ENCODE measurements around the gene MYOG. TPM values are rescaled to one million over a fixed set of nuclear protein-coding genes. Genes with fewer than 3 reads are reported as not detected.

MYOG gene
- total RNA-seq, 3 donors from 2014 or later (not counting 1 experiment from before 2014, with no cell fraction given), result not detected

GRCh38 chr1:203036537-203036936 is 49.3 kb downstream of the MYOG start:
- Histone ChIP-seq H3K9me3 (ENCODE audit: control insufficient read depth, insufficient read depth, low read length) (no peaks in the 10 kb centered on the region), H3K4me3 (ENCODE audit: low read length) (no peak overlapping the region), H3K36me3 (ENCODE audit: control insufficient read depth, insufficient read depth, low read length) (no peaks in the 10 kb centered on the region), H3K27ac (ENCODE audit: low read length) (no peak overlapping the region), H3K27me3 (ENCODE audit: control insufficient read depth, insufficient read depth, low read length) (peaks cover 2% of the 10 kb centered on the region), H3K4me1 (ENCODE audit: control insufficient read depth, insufficient read depth, low read length) (no peaks in the 10 kb centered on the region)
- TF ChIP-seq CTCF (IDR thresholded peaks at IDR 0.05), result no peak
- H3K4me1 Mint-ChIP-seq, result peaks cover 6% of the 10 kb centered on the region in 2 donors
- no peak overlapping the region for H3K27ac Mint-ChIP-seq
- WGBS (ENCODE audit: insufficient coverage), result 30% methylated on average over 2 of the region's 2 CpGs
- no peaks in the 10 kb centered on the region for H3K9me3 Mint-ChIP-seq
- H3K4me3 Mint-ChIP-seq, result no peak overlapping the region
- DNase-seq, result no peak
- no peak for ATAC-seq
- intact Hi-C loops (cut with micrococcal nuclease), result no loop called here
- peaks cover 8 to 10% of the 10 kb centered on the region in 2 donors for H3K27me3 Mint-ChIP-seq (ENCODE audit: low read depth in 2 of 2)
- H3K36me3 Mint-ChIP-seq, result no peaks in the 10 kb centered on the region

GRCh38 chr1:203036135-203036534 is 49.7 kb downstream of the MYOG start:
- DNase-seq, result no peak
- WGBS (ENCODE audit: insufficient coverage), result 61% methylated on average over 4 of the region's 4 CpGs

GRCh38 chr1:203035111-203036000 is 50.5 kb downstream of the MYOG start:
- Mint-ChIP-seq H3K27me3 (ENCODE audit: low read depth in 2 of 2) (peaks cover 8 to 13% of the 10 kb centered on the region in 2 donors), H3K4me3 (no peak overlapping the region)
- intact Hi-C loops (cut with micrococcal nuclease), result no loop called here

More at GRCh38 chr1:203036135-203036534, 49.7 kb downstream of the MYOG start:
- H3K27ac ChIP-seq (ENCODE audit: low read length), result no peak overlapping the region
- no peak for ATAC-seq
- Mint-ChIP-seq H3K27me3 (ENCODE audit: low read depth in 2 of 2) (peaks cover 8 to 13% of the 10 kb centered on the region in 2 donors), H3K4me1 (peaks cover 6% of the 10 kb centered on the region in 2 donors), H3K9me3 (no peaks in the 10 kb centered on the region), H3K36me3 (no peaks in the 10 kb centered on the region), H3K27ac (no peak overlapping the region), H3K4me3 (no peak overlapping the region)
- no peaks in the 10 kb centered on the region for H3K4me1 ChIP-seq (ENCODE audit: control insufficient read depth, insufficient read depth, low read length)
- no peaks in the 10 kb centered on the region for H3K9me3 ChIP-seq (ENCODE audit: control insufficient read depth, insufficient read depth, low read length)
- peaks cover 2% of the 10 kb centered on the region for H3K27me3 ChIP-seq (ENCODE audit: control insufficient read depth, insufficient read depth, low read length)
- intact Hi-C loops (cut with micrococcal nuclease), result no loop called here
- H3K36me3 ChIP-seq (ENCODE audit: control insufficient read depth, insufficient read depth, low read length), result no peaks in the 10 kb centered on the region
- no peak overlapping the region for H3K4me3 ChIP-seq (ENCODE audit: low read length)
- TF ChIP-seq CTCF (IDR thresholded peaks at IDR 0.05), result no peak

More at GRCh38 chr1:203035111-203036000, 50.5 kb downstream of the MYOG start:
- ATAC-seq (no peak), DNase-seq (no peak)
- H3K9me3 Mint-ChIP-seq, result no peaks in the 10 kb centered on the region
- H3K36me3 ChIP-seq (ENCODE audit: control insufficient read depth, insufficient read depth, low read length), result no peaks in the 10 kb centered on the region
- no peak for TF ChIP-seq CTCF (IDR thresholded peaks at IDR 0.05)
- no peak overlapping the region for H3K4me3 ChIP-seq (ENCODE audit: low read length)
- H3K4me1 Mint-ChIP-seq, result peaks cover 6% of the 10 kb centered on the region in 2 donors
- peaks cover 2% of the 10 kb centered on the region for H3K27me3 ChIP-seq (ENCODE audit: control insufficient read depth, insufficient read depth, low read length)
- H3K9me3 ChIP-seq (ENCODE audit: control insufficient read depth, insufficient read depth, low read length), result no peaks in the 10 kb centered on the region
- H3K27ac Mint-ChIP-seq, result no peak overlapping the region
- no peaks in the 10 kb centered on the region for H3K36me3 Mint-ChIP-seq
- WGBS (ENCODE audit: insufficient coverage), result 81% methylated on average over 15 of the region's 15 CpGs
- no peaks in the 10 kb centered on the region for H3K4me1 ChIP-seq (ENCODE audit: control insufficient read depth, insufficient read depth, low read length)
- no peak overlapping the region for H3K27ac ChIP-seq (ENCODE audit: low read length)

All from natural killer cell (primary cell).